Stimulated activated CD4-positive, alpha-beta T cell treated with anti-CD3 and anti-CD28 coated beads, TNF-alpha, amount 100 ng/mL, for 24 hours (primary cell): ENCODE results near the gene SFT2D1.

Source experiments
- DNase-seq, 3 experiments: peaks; one replicate each; pipeline ENCODE4 v3.0.0-alpha.2; 2020; ENCODE audit warnings: low read depth in 3 of 3

The SFT2D1 gene

DNA sequence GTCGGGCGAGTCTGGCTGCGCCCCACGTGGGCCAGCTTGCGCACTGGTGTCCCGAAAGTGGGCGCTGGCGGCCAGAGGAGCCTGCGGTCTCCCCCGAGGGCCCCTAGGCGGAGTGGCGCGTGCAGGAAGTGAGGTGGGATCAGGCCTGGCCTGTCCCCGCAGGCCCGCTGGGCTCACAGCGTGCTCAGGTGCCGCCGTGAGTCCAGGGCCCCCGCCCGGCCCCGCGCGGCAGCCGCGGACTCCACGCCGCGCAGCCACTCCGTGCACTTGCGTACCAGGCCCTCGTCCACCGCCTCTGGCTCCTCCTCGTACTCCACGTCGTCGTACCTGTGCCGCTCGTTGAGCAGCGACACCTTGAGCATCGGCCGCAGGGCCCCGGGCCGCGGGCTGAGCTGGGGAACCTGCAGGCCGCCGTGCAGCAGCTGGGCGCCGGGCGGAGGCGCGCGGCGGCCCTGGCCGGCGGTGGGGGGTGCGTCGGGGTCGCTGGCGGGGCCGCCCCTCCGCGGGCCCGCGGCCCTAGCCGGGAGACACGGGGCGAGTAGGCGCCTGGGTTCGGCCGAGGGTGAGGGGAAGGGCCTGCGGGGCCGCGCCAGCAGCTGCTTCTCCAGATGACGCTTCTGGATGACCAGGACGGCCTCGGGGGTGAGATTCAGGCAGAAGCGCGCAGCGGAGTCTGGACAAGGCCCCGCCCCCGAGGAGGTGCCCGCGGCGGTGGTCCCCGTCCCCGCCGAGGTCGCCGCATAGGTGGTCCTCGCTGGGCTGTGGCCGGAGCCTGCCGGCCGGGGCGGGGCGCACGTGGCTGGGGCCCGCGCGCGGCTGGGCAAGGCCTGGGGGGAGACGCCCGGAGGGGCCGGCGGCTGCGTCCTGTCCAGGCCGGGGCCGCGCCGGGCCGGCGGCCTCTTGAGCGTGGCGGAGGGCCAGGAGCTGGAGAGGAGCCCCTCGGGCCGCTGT is 35.0 kb downstream of the SFT2D1 start:
- no peak for DNase-seq

DNA sequence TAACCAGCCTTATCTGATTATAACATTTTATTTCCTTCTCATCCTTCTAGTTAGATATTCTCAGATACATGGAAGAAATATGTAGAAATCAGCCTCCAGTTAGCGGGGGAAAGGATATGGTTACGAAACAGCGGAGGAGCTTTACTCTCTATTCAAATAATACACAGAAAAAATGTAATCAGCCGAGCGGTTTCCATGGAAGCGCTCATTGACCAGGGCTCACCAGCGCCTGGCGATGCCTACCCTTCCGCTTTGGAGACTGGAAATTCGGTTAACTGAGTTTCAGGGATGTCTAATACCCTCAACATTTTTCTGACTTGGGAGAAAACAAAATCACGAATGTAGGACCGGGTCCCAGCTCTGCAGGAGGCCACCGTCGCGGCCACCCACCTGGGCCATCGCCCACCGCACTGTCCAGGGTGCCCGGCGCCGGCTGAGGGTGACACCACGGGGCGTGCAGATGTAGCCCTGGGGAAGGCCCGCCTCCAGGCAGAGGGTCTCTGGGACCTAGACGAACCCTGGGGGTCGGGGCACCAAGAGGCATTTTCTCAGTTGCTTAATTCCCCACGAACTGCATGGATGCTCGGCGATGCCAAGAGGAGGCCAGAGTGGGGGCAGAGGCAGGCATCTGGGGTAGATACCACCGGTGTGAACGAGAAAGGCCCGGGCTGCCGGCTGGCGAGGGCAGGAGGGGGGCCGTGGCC is 35.8 kb downstream of the SFT2D1 start:
- DNase-seq: no peak

DNA sequence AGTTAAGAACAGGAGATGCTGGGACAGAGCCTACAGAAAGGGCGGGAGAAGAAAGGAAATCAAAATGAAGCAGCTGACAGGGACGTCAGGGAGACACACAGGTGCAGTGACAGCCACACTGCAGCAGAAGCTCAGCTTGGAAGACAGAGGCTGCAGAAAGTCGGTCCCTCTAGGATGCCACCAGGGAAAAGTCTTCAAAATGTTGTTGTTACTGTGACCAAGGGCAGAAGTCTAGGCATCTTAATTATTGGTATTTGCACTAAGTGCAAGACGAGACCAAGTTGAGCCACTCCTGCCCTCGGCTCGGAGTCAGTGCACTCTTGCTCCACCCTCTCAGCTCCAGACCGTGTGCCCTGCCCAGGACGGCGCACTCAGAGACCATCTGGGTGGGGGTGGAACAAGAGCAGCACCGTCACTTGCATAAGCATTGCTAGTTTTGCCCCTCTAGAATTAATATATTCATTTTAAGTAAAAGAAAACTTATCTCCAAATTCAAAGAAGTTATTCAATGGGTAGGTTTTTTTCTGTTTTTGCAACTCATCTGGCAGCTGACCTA is 36.7 kb downstream of the SFT2D1 start:
- DNase-seq: no peak

DNA sequence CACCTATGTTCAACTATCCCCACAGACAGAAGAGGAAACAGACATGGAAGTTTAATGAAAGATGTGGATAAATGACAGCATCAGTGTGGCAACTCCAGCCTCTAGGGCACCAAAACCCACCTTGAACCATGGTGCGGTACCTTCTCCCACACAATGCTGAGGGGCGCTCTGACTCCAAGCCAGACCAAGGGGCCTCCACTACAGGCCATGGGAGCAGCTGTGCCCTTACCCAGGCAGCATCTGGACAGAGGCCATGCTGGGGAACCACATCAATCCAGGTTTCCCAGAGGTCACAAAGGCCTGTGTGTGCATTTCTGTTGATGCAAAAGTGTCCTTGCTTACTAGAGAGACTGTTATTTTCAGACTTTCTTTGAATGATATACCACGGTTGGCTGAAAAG is 38.2 kb downstream of the SFT2D1 start:
- DNase-seq: no peak

DNA sequence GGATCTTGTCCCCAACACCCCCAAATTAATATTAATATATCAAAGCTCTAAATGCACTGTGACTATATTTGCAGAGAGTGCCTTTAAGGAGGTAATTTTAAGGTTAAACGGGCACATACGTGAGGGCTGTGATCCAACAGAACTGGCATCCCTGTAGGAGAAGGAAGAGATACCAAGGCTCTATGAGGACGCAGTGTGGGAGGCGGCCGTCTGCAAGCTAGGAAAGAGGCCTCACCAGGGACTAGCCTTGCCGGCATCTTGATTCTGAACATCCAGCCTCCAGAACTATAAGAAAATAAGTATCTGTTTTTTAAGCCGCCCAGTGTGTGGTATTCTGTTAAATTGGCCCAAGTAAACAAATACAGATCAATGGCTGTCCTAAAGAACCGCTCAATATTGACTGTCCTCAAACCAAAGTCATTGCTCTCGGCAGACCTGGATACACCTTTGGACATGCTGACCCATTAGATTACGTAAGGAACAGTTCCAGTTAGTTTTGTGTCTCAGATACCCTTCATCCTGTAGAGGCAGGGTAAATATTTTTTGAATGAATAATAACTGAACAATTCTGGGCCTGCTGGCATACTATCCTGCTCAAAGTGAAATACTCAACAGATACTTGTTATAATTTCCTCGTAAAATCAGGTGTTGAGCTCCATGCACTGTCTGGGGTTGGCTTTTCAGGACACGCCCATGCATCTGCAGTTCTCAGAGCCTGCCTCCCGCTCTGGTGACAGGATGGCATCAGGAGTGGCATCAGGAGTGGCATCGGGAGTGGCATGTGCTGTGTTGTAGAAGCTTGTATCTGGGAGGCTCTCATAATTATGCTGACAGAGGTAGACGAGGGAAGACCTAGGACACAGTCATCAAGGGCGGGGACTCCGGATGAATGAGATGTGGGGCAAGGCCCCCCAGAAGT is 40.5 kb downstream of the SFT2D1 start:
- no peak for DNase-seq

DNA sequence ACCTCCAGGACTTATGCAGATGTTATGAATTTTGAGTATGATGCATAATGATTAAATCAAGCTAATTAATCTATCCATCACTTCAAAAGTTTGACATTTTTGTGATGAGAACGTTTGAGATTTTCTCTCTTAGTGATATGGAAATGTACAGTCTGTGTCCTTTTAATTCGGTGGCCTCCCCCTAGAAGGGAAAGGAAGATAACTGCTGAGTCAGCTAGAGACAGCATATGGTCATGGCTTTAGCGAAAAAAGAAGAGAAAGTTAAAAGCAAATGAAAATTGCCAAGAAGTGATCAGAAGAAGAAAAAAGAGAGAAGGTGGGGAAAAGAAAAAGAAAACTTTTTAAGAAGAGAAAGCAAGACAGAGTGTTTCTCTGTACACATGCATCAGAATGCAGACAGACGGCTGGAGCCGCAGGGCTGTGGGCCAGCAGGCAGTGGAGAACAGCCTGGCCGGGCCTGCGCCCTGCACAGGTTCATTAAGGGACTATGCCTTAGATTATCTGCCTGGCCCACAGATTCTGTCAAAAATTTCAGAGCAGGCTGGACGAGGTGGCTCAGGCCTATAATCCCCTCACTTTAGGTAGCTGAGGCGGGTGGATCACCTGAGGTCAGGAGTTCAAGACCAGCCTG is 41.9 kb downstream of the SFT2D1 start:
- no peak for DNase-seq

DNA sequence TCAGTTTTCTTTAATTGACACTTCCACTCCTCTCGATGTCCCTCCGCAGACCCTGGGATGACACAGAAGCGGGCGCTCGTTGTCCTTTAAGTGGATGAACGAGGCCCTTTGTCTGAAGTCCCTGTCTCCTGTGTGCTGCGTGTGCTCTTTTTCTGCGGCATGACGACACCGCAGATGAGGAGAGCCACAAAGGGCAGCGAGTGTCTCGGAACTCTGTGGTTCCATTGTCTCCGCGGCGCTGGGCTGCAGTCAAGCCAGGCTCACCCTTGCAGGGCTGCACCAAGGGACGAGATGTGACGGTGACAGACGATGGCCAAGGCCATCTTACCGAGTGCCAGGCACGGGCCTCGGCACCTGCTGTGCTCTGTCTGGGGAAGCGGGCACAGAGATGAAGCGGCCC is 44.7 kb downstream of the SFT2D1 start:
- DNase-seq: no peak

DNA sequence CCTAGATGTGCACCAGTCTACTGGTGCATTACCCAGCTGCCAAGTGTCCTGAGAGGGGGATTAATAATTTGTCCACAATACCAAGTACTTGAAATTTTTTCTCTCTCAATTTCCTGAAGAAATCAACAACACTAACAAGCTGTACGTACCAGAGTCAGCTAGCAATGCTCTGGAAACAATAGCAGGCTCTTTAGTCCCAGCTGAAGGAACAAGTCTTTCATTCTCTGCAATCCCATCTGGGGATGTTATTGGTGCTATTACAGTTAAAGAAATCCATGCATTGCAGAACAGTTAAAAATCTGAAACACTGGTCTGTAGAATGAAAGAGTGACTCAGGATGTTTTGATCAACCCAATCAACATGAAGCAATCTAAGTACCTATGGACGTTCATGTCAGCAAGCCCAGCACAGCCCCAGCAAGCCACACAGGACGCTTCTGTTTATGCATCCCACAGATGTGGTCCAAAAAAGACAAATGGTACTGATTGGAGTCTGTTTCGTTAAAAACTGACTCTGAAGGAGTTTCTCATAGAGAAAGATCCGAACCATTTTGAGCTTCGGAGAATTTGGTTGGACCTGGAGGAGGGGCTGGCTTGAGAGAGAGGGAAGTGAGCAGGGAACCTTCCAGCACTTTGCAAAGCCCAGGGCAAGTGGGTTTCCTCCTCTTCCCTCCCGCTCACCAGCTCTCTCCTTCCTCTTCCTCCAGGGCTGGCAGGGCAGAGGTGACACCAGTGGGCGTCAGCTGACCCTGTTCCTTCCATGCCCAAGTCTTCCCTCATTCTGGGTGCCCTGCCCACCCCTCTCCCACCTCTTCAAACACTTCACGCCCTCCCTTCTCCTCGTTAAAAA is 46.1 kb downstream of the SFT2D1 start:
- DNase-seq: no peak

DNA sequence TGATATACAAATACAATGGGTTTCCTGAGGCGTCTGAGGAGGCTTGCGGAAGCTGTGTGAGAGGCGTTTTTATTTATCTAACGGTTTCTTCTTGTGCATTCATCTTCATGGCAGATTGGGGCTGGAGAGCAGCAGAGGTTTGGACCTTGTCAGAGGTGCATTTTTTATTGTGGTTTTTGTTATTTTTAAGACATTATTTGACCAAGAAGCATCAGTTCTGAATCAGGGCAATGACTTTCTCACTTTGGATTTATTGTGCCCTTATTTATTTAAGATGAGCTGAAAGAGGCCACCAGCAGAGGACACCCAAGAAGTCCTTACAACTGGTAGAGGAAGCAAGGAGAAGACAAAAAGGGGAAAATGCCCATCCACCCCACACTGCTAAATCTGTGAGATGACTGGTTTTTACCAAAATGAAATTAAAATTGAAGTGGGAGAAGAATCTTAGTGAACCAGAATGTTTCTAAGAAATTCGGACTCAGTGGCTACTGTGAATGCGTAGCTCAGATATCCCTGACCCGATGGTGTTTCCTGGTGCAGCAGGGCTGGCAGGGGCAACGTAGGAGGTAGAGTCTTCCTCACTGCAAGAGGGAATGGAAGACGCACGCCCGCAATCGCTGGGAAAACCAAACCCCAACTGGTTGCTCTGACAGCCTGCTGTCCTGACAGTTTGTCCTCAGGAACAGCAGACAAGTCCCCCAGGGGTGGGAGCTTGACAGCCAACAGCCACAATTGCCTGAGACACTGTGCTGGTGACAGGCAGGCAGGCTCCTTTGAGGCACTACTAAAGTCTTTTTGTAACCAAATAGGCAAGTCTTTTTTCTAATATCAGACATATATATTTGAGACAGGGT is 48.4 kb downstream of the SFT2D1 start:
- no peak for DNase-seq

DNA sequence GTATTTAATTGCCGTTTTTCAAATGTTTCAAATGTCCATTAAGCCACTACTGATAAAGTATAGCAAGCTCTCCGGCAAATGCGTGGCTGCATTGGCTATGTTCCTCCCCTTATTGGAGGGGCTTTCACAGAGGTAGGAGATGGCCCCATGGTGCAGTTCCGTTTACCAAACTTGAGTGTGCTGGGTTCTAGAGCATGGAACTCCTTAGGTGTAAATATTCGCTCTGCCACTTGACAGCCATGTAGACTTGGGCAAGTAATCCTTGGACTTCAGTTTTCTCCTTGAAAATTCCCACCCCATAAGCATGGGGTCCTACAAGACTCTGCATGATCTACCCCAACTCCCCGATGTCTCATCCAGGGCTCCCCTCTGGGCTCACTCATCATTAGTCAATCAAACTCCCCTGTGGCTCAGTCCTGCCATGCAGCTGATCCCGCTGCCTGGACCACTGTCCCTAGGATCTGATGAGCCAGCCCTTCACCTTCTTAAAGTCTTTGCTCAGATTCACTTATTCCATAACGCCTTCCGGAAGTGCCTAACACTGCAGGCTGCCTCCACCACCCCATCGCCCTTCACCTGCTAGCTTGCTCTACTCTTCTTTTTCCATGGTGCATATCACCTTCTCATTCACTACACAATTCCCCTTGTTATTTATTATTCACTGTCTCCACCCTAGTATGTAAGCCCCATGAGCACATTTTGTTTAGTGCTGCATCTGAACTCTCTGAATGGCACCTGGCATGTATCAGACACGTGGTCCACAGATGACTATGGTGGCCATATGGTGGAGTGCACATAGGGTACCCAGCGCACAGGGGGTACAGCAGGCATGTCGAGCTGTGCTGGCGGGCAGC is 52.9 kb downstream of the SFT2D1 start:
- no peak for DNase-seq

DNA sequence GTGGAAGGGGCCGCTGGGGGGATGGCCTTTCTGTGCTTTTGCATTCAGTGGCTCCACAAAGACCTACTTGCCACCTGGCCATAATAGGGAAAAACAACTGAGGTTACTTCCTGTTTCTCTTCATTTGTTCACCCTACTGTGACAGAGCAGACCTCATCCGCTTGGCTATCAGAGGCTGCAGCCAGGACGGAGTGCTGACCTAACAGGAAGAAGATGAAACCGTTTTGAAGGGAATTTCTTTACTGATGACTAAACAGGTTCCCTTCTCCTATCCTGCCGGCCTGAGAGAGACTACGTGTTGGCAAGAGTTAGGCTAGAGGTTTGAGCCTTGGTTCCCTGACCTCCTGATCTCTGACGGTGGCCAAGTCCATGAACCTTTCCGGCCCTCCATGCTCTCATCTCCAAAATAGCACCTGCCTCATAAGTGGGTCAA is 55.5 kb downstream of the SFT2D1 start:
- no peak for DNase-seq

DNA sequence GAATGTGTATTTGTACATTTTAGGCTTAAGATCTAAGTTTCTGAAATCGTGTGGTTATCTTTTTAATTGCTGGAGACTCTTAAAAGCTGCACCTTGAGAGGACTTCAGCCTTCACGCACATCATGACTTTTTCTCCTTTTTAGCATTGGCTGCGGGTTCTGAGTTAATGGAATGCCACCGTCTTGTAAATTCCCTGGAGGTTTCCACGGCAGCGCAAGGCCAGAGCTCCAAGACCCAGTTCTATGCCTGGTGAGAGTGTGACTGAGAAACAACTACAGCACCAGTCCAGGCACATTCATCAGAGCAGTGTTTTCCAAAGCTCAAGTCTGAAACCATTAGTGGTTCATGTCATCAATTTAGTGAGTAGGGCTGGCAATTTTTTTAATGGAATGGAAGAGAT is 57.1 kb downstream of the SFT2D1 start:
- DNase-seq: no peak

DNA sequence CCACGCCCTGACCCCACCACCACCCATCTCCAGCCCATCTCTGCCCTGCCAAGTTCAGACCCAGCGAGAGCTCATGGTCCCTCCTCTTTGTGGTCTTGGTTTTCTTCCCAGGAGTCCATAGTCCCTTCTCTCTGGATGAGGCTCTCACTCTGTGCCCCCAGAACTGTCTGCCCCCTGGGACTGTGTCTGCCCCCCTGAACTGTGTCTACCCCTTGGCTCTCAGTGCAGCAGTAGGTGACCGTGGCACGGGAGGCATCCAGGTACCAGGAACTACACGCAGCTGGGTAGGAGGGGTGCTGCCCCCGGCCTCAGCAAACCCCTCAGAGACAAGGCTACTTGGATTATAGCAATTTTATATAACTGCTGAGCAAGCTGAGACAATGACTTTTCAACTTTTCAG is 57.7 kb downstream of the SFT2D1 start:
- DNase-seq: no peak

DNA sequence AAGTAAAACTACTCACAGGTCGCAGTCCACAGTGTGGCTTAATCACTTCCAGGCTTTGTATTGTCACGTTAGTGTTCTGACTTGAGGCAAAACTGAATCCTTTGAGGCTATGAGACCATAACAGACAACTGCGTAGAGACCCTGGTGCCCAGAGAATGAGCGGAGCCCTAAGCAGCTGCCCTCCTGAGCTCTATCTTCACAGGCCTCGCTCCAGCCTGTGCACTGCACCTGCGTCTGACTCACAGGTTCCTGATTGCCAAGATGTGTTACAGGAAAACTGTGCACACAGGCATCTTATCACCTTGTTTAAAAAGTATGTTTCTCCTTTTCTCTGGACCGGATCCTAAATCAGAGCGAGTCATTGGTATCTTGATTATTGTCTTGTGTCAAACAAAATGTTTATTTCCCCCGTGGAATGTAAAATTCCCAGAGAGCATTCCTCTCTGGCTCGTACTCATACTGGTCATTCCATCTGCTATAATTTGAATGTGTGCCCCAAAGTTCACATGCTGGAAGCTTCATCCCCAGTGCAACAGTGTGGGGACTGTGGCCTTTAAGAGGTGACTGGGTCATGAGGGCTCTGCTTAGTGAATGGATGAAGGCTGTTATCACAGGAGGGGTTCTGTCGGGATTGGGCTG is 59.8 kb downstream of the SFT2D1 start:
- no peak for DNase-seq

DNA sequence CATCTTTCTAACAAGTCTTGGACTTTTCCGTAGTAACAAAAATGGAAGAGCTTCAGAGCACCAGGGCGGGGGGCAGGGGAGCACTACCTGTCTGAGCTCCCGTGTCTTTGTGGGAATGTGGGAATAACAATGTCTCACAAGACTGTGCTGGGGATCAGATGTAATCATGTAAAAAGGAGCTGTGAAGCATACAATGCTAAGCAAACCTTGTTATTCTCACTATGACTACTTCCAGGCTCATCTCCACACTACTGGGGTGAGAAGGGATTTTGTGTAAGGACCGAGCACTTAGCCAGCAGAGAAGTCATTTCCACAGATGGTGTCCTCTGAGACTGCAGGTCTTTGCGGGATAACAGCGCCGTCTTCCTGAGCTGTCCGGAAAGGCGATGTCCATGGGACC is 61.2 kb downstream of the SFT2D1 start:
- DNase-seq: no peak

DNA sequence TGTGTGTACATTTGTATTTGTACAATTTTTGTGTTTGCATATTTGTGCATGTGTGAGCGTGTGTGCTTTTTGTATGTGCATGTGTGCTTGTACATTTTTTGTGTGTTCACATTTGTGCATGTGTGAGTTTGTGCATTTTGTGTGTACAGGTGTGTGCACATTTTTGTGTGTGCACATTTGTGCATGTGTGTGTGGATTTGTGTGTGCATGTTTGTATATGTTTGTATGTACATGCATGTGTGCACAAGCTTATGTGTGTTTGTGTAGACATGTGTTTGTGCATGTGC is 63.0 kb downstream of the SFT2D1 start:
- DNase-seq: no peak

DNA sequence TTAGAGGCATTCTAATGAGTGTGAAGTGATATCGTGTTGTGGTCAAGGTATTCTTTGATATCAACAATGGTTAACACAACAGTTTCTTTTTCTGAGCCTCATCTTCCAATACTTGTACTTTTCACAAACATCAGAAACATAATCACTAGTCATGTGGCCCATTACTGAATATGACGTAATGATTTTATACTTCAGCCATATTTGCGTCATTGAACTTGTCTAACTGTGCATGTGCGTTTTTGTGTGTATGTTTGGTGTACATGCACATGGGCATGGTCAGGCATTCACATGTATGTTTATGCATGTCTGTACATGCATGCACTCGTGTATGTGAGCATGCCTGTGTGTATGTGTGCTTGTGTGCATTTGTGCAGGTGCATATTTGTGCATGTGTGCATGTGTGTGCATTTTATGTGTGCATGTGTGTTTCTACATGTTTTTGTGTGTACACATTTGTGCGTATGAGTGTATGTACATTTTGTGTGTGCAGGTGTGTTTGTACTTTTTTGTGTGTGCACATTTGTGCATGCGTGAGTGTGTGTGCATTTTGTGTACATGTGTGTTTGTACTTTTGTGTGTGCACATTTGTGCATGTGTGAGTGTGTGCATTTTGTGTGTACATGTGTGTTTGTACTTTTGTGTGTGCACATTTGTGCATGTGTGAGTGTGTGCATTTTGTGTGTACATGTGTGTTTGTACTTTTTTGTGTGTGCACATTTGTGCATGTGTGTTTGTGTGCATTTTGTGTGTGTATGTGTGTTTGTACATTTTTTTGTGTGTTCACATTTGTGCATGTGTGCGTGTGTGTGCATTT is 63.6 kb downstream of the SFT2D1 start:
- DNase-seq: no peak
